ENCODE data around the gene EMC6.
"Not testable (repeated sequence)": the region's sequence is repeated elsewhere in the genome, so short reads cannot be mapped to it uniquely, and the experiment has no call there.

Gene EMC6

GRCh38 chr17:3682033-3682432, 13.4 kb downstream of the EMC6 start:
- no peak for DNase-seq

DNA sequence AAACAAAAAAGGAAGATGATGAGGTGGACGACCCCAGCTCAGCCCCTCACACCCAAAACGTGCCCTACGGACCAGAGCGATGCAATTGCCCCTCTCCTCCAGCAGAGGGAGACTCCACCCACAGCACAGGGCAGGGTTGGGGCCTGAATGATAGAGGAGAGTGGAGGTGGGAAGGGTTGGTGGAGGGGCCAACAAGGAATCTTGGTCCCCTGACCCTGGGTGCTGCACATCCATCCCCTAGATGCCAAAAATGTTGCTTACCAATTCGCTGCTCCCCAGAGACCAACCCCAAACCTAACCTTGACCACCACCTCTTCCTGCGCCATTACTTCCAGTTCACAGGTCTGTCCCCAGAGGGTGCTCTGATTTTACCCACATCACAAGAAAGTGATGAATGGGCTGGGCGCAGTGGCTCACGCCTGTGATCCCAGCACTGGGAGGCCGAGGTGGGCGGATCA, 14.5 kb downstream of the EMC6 start:
- peak; percentile 74 for DNase-seq

DNA sequence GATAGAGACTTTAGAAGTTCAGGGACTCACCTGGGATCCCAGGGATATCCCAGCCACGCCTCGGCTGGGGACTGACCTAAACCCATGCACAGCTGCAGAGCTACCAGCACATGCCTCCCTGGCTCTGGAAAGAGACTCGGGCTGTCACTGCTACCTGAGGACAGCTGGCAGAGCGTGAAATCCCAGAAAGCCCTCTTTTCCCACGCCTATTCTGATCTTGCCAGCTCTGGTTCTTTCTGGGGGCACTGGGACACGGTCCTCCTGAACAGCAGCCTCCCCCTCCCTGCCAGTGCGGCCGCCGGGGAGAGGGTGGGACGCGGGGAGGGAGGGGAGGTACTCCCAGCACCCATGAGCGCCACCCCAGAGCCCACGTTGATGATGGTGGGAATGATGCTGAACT, 16.6 kb downstream of the EMC6 start:
- DNase-seq: no peak

GRCh38 chr17:3688027-3688553, 19.5 kb downstream of the EMC6 start:
- no peak for DNase-seq

DNA sequence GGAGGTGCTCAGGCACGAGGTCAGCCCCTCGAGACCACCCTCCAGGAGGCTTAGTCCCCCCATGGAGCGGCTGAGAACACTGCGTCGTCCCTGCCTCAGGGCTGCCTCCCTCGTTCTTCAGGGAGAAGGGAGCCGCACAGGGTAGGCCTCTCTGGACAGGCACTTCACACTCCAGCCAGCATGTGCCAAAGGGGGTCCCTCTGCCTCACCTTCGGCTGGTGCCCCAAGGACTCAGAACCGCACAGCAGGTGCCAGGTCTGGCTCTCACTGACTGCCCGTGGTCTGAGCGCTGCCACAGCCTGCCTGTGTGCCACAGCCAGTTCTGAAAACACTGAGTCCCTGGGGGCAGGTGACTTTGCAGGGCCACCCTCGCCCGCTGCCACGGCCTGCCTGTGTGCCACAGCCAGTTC, 20.2 kb downstream of the EMC6 start:
- no peak for DNase-seq

DNA sequence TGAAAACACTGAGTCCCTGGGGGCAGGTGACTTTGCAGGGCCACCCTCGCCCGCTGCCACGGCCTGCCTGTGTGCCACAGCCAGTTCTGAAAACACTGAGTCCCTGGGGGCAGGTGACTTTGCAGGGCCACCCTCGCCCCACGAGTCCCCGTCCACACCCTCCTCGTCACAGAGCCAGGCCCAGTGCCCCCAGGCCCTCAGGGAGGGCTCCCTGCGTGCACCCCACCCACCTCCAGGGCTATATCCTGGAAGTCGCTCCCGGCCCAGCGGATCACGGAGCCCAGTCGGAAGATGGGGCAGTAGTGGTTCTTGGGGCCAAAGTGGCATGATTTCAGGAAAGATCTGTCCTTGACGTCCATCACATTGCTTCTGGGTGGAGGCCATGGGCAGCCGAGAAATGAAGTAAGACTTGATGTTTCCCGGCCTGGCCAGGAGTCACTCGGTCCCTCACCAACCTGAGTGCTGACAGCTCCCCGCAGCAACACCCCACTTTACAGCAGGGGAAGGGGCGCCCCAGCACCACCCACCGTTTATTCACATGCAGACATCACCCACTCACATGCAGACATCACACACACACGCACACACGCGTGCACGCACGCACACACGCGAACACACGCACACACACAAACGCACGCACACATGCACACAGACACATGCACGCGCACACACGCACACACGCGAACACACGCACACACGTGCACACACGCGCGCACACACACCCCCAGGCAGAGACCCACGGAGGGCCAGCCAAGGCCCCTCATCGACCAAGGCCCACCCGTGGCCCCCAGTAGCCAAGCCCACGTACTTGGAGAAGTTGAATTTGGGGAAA, 20.9 kb downstream of the EMC6 start:
- no peak for DNase-seq

- no peak for DNase-seq
Measured at GRCh38 chr17:3690094-3690715, 21.6 kb downstream of the EMC6 start.

- no peak for DNase-seq
Measured at GRCh38 chr17:3691617-3692067, 23.0 kb downstream of the EMC6 start.

DNA sequence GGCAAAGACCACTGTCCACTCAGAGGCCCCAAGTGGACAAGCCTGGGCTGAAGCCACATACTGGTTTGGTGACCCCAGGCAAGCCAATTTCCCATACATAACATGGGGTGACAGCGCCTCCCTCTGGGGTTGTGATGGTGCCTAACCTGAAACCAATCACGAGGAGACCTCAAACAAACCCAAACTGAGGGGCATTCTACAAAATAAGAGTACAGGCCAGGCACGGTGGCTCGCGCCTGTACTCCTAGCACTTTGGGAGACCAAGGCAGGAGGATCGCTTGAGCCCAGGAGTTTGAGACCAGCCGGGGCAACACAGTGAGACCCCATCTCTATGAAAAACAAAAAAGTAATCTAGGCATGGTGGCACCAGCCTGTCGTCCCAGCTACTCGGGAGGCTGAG, 23.7 kb downstream of the EMC6 start:
- DNase-seq: no peak

DNA sequence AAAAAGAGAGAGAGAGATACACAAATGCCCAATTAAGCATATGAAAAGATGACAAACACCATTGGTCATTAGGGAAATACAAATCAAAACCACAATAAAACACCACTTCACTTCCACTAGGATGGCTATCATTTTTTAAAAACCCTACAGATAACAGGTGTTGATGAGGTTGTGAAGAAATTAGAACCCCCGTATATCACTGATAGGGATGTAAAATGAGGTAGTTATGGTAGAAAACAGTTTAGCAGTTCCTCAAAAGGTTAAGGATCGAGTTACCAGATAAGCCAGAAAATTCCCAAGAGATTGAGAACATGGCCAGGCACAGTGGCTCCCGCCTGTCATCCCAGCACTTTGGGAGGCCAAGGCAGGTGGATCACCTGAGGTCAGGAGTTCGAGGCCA, 24.5 kb downstream of the EMC6 start:
- DNase-seq: no peak

GRCh38 chr17:3693829-3694231, 25.2 kb downstream of the EMC6 start:
- peak; percentile 72 for DNase-seq

DNA sequence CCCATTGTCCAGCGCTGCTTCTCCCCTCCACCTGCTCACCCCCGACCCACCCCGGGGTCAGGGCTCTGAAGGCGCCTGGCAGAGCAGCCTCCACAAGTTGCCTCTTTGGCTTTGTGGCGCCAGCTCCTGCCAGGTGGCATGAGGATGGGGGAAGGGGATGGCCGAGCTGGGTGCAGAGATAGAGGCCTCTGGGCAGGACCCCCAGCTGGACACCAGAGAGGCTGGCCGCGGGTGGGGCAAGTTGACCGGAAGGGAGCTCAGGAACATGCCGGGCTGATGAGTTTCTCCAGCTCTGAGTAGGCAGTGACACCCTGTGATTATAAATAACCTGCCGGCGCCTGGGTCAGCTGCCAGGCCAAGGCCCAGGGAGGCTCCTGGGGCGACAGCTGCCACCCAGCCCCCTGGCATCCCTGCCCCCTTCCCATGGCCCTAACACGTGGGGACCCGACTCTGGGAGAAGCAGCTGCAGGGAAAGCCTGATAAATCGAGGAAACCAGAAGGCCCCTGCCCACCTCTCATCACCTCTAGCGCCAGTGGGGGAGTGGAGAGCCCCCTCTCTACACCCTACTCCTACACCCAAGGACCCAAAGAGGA, 26.6 kb downstream of the EMC6 start:
- no peak for DNase-seq

DNA sequence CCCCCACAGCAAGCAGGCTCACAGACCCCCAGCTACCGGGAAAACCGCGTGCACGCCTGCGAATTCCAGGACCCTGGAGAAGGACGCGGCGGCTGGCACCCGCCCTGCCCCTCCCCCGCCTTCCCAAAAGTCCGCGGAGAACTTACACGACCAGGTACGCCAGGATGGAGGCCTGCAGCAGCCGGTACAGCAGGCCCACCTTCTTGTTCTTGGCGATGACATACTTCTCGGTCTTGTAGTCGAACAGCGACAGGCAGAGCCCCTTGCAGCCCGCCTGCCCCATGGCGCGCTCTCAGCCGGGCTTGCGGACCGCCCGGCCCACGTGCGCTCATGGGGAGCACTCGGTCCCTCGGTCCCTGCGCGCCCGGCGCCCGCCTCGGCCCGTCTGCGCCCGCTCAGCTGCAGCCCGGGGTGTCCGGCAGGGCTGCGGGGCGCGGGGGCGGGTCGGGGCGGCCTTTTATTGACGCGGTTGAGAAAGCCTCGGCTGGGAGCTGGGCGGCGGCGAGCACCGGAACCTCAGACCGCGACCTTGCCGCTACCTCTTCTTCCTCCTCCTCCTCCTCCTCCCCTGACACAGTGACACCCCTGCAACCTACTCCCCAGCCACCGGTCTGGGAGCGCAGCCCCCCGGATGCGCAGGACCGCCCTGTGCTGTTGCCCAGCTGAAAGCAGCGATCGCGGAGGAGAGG, 27.3 kb downstream of the EMC6 start, which contains the start of gene P2RX5:
Gene P2RX5, minus strand, starts transcription at position 433 of the 689 bp plus-strand sequence. Its CDS starts 150 bp downstream, at position 283.
- peak; percentile 61 for DNase-seq

DNA sequence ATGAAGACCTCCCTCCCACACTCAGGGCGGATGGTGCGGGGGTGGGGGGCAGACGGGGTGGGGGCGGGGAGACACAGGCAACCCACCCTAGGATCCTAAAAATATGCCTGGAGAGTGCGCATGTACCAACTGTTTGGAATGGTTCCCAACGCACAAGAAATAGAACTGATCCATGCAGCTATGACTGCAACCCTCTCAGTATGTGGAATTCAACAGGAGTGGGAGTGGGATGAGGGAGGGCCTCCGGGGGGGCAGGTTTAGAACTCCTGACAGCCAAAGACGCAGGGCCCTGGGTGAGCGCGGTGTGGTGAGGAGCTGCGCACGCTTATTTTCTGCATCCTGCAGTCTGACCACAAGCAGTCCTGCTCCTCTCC, 28.5 kb downstream of the EMC6 start:
- DNase-seq: no peak

DNA sequence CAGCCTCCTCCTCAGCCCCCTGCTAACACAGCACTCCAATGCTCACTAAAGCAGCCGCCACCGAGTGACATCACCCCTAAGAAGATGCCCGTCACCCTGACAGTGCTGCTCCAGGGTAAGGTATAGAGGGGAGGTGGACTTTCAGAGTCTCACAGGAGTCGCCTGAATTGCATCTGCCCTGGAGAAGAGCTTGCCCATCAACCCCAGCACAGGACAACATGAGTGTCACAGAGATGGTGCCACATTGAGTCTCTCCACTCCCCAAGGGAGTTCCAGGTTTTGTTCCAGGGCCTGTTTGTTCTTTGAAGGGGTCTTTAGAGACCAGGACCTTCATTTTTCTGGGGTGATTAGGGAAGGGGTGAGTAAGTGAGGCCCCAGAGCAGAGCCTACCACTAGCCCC, 29.5 kb downstream of the EMC6 start:
- DNase-seq: no peak

GRCh38 chr17:3699951-3700350, 31.3 kb downstream of the EMC6 start:
- DNase-seq: no peak

DNA sequence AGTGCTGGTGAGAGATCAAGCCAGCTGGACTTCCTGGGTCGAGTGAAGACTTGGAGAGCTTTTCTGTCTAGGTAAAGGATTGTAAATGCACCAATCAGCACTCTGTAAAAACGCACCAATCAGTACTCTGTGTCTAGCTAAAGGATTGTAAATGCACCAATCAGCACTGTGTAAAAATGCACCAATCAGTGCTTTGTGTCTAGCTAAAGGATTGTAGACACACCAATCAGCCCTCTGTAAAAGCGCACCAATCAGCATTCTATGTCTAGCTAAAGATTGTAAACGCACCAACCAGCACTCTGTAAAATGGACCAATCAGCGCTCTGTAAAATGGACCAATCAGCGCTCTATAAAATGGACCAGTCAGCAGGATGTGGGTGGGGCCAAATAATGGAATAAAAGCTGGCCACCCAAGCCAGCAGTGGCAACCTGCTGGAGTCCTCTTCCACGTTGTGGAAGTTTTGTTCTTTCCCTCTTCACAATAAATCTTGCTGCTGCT, 33.5 kb downstream of the EMC6 start:
- not testable (repeated sequence) for DNase-seq

GRCh38 chr17:3704931-3705717, 36.5 kb downstream of the EMC6 start:
- DNase-seq: no peak

DNA sequence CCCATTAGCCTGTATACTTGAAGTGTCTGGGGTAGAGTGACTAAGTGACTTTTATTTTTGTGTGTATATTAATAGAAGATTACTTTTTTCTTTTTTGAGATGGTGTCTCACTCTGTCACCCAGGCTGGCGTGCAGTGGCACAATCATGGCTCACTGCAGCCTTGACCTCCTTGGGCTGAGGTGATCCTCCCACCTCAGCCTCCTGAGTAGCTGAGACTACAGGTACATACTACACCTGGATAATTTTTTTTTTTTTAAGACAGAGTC, 37.0 kb downstream of the EMC6 start:
- not testable (repeated sequence) for DNase-seq

GRCh38 chr17:3708366-3708765, 39.8 kb downstream of the EMC6 start:
- DNase-seq: no peak

DNA sequence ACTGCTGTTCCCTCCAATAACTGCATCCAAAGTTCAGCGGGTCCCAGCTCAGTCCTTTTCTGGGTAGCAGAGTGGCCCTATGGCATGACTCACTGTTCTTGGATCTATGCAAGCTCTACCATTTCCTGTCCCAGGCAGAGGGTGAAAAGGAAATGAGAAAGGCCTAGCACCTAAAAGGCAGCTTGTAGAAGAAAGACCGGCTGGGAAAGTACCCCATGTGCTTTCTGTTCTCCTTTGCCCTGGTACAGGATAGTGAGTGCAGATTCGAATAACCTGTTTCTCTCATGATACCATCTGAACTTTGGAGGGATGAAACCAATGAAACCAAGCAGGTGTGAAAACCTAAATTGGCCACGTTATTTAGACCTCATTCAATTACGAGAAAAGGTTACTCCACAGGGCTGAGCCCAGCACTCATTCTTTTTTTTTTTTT, 42.4 kb downstream of the EMC6 start:
- DNase-seq: peak; percentile 72

- peak; percentile 59 for DNase-seq
Measured at GRCh38 chr17:3712811-3713463, 44.3 kb downstream of the EMC6 start.

Measured in stimulated activated CD8-positive, alpha-beta memory T cell treated with anti-CD3 and anti-CD28 coated beads, Interleukin-4, amount 100 ng/mL, for 48 hours (primary cell).